Measurements from ENCODE around the gene FBXL17.
"Not testable (repeated sequence)": the region's sequence is repeated elsewhere in the genome, so short reads cannot be mapped to it uniquely, and the experiment has no call there.

FBXL17 gene

GRCh38 chr5:108381954-108382783, at the start of gene FBXL17:
FBXL17 (minus strand) TSS chr5:108382098.
- DNase-seq: peak; percentile 93

- no peak for DNase-seq
Observed at GRCh38 chr5:108430931-108431608, 49.2 kb upstream of the FBXL17 start.

GRCh38 chr5:108421713-108422112, 39.8 kb upstream of the FBXL17 start:
- DNase-seq: no peak

- no peak for DNase-seq
Observed at GRCh38 chr5:108420755-108421154, 38.9 kb upstream of the FBXL17 start.

- no peak for DNase-seq
Observed at GRCh38 chr5:108420158-108420557, 38.3 kb upstream of the FBXL17 start.

DNA sequence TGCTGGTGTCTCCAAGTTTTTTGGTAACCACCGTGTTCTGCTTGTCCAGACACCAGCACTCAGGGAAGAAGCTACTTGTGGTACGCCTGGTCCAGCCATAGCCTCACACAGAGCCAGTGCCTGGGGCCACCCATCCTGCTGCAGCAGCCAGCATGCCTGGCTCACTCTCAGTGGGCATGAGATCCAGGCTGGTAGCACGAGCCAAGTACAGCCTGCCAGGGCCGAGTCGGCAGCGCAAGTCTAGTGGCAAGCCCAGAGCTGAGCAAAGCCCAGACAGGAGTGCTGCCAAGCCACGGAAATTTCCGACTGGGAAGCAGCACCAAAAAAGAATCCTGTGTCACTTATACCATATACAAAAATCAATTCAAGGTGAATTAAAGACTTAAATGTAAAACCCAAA, 36.3 kb upstream of the FBXL17 start:
- no peak for DNase-seq

DNA sequence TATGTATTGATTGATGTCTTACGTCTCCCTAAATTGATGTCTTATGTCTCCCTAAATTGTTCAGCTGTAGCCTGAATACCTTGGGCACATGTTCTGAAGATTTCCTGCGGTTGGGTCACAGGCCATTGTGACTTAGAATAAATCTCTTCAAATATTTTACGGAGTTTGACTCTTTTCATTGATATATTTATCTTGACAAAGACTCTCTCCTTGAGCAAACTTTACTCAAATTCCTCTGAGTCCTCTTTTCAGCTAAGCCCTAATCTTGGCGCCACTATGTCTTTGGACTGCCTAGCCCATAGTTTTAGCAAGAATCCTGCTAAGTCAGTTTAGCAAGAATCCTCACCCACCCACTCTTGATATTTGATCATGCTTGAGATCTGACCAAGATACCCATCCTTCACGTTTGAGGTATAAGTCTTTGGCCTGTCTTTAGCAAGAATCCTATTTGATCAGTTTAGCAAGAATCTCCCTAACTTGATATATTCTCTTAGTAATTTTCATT, 35.3 kb upstream of the FBXL17 start:
- DNase-seq: no peak

- DNase-seq: no peak
Observed at GRCh38 chr5:108415726-108416125, 33.8 kb upstream of the FBXL17 start.

DNA sequence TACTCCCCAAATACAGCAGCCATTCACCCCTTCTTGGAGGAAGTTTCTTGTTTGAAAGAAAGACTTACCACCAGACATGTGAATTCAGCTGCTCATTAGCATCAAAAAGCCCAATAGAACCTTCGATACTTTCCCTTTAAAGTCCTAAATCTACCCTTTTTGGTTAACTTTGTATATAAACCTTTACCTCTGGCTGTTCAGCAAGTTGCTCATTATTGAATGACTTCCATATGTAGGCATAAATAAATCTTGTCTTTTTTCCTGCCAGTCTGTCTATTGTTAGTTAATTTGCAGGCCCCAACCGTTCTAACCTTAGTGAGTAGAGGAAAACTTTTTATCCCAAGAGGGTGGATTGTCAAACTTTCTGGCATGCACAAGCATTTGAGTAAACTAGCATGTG, 27.9 kb upstream of the FBXL17 start:
- DNase-seq: no peak

GRCh38 chr5:108405201-108405600, 23.3 kb upstream of the FBXL17 start:
- DNase-seq: not testable (repeated sequence)

GRCh38 chr5:108398964-108399363, 17.1 kb upstream of the FBXL17 start:
- DNase-seq: no peak

DNA sequence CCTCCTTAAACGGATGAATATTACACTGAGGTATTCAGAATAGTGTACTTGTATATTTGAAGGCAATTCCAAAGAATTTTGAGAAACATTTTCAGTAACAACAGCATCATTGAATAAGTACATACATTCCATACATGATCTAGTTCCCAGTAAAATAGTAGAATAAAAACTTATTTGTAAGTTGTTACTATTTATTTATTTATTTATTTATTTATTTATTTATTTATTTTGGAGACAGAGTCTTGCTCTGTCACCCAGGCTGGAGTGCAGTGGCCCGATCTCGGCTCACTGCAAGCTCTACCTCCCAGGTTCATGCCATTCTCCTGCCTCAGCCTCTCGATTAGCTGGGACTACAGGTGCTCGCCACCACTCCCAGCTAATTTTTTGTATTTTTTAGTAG, 14.9 kb upstream of the FBXL17 start:
- not testable (repeated sequence) for DNase-seq

DNA sequence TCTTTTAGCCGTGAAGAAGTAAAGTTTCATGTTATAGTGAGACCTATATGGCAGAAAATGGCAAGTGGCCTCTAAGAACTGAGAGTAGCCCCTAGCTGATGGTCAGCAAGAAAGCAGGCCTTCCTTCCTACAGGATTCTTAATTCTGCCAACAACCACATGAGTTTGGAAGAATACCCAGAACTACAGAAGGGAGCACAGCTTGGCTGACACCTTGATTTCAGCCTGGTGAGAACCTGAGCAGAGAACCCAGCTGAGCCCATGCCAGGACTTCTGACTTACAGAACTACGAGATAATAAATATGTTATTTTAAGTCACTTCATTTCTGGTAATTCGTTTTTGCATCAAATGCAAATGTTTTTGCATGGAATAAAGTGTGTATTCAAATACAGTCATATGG, 5.9 kb upstream of the FBXL17 start:
- DNase-seq: no peak

DNA sequence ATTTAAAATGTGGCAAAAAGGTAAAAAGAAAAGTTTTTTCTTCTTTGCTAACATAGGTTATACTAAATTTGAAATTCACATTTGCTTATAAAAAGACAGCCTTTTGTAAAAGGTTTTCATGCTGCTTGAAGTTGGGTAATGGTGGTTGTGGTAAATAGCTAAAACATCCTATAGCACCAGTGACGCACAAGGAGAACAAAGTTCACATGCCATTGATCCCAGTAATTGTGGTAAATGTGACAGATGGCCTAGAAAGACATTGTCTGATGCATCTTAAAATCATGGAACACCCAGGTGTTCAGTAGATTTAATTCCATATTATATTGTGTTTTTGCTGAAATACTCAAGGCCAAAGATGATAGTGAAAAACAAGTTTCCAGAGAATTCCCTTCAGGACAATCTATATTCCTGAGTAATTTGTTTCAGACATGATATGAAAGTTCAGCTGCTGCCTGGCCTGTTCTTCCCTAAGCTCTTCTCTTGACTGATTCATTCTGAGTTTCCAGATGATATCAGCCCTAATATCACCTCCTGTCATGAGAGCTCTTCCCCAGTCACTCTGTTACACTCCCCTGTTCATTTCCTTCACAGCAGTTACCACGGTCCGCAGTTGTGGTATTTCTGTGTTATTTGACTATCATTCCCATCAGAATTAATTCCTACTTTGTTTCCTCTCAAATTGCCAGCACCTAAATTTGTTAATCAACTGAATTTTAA, 4.6 kb upstream of the FBXL17 start:
- no peak for DNase-seq

GRCh38 chr5:108384741-108385140, 2.8 kb upstream of the FBXL17 start:
- no peak for DNase-seq

DNA sequence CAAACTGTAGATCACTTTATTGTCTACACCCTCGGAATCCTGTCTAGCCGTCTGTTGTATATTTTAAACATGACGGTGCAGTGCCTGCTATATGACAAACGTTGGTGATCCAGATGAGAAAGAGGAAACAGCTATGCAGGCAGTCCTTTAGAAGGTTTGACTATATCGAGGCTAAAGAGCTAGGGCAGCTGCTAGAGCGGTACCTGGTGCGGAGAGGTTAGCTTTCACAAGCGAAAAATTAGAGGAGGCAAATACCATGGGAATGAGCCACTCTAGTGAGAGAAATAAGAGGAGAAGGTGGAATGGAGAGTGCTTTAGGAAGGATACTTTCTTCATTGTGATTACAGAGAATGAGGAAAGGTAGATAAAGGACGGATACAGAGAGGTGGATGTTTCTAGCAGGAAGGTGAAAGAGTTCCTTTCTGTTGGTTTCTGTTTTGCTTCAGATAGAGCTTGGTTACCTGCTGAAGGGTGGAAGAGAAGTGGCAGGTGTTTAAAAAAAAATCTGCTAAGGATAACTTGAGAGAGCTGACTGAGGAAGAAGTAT, 959 bp upstream of the FBXL17 start:
- DNase-seq: no peak

GRCh38 chr5:108381350-108381953, 446 bp downstream of the FBXL17 start:
- DNase-seq: peak; percentile 78

DNA sequence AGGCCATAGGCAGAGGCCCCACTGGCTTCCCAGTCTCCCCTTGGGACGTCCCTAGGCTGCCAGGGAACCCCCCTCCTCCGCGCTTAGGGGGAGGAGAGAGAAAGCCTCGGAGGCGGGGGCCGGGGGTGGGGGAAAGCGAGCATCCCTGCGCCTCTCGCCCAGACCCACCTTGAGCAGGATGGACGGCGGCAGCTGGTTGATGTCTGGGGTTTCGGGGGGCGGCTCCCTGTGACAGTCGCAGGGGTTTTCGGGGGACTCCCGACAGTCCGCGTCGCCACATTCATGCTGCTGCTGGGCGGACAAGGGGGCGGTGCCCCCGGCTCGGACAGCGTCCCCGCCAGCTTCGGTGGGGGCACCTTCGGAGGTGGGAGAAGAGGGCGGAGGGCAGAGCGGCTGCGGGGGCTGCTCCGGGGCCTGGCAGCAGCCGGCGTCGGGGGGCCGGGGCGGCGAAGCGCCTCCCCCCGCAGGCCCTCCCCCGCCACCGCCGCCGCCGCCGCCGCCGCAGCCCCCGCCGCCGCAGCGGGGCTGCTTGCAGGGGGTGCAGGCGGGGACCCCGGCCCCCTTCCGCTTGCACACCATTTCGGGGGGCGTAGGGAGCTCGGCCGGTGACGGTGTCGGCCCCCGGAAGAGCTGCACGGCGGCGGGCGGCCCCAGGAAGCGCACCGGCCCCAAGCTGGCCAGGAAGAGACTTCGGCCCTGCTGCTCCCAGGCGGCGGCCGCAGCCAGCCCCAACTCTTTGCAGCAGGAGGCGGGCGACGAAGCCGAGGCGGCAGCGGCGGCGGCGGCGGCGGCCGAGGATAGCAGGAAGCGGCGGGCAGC, 1.2 kb downstream of the FBXL17 start:
- peak; percentile 30 for DNase-seq

- DNase-seq: no peak
Observed at GRCh38 chr5:108379722-108380530, 2.0 kb downstream of the FBXL17 start.

DNA sequence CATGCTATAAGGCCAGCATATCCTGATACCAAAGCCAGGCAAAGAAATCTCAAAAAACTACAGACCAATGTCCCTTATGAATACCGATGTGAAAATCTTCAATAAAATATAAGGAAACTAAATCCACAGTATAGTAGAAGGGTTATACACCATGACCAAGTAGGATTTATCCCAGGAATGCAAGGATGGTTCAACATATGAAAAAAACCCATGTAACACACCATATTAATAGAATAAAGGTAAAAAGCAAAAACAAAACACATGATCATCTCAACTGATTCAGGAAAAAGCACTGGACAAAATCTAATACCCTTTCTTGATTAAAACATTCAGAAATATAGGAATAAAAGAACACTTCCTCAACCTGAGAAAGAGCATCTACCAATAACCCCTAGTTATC, 6.1 kb downstream of the FBXL17 start:
- DNase-seq: no peak

DNA sequence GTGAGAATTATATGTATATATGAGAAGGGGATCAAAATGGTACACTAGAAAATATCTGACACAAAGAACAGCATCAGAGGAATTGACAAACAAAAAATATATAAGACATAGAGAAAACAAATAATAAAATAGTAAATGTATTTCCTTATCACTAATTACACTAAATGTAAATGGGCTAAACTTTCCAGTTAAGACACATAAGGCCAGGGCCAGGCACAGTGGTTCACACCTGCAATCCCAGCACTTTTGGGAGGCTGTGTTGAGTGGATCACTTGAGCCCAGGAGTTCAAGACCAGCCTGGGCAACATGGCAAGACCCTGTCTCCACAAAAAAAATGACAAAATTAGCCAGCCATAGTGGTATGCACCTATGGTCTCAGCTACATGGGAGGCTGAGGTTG, 8.5 kb downstream of the FBXL17 start:
- DNase-seq: no peak

Measured in stimulated activated CD4-positive, alpha-beta T cell treated with anti-CD3 and anti-CD28 coated beads, Interleukin-1b, Interleukin-23, amount 100 ng/mL, for 48 hours (primary cell).